Hematopoietic multipotent progenitor cell (in vitro differentiated cells): ENCODE data around the gene ANKRD50. TPM values are rescaled to one million over a fixed set of nuclear protein-coding genes. Genes with fewer than 3 reads are reported as not detected.

Experiments used
- DNase-seq, 3 donors: peaks; one replicate each; pipeline ENCODE4 v3.0.0-alpha.2; 2011 to 2015; ENCODE audit warnings: low read depth in 2 of 3, low spot score in 2 of 3
- total RNA-seq: library from RNA; depleted of rRNA; stranded (reverse); fragments of >200 nt; gene quantifications from one replicate; pipeline ENCODE4 v1.2.3, GENCODE V29; 2012

ANKRD50 gene
- total RNA-seq, 1 donor: 14.3 TPM

GRCh38 chr4:124710015-124710741 is 2.4 kb downstream of the ANKRD50 start:
- DNase-seq: peak in 2 of 3 donors; percentile 8 to 10

GRCh38 chr4:124708517-124709300 is 3.8 kb downstream of the ANKRD50 start:
- DNase-seq: no peak

GRCh38 chr4:124705393-124705792 is 7.1 kb downstream of the ANKRD50 start:
- DNase-seq: no peak

- DNase-seq: no peak
Observed at GRCh38 chr4:124703154-124703553, 9.4 kb downstream of the ANKRD50 start.

- no peak for DNase-seq
Observed at GRCh38 chr4:124697441-124697840, 15.1 kb downstream of the ANKRD50 start.

- DNase-seq: peak in 1 of 3 donors; percentile 9
Observed at GRCh38 chr4:124696182-124696581, 16.4 kb downstream of the ANKRD50 start.

- no peak for DNase-seq
Observed at GRCh38 chr4:124694946-124695598, 17.5 kb downstream of the ANKRD50 start.

- DNase-seq: no peak
Observed at GRCh38 chr4:124694306-124694705, 18.2 kb downstream of the ANKRD50 start.

GRCh38 chr4:124691801-124692200 is 20.7 kb downstream of the ANKRD50 start:
- no peak for DNase-seq

GRCh38 chr4:124686279-124686678 is 26.3 kb downstream of the ANKRD50 start:
- DNase-seq: no peak

- DNase-seq: no peak
Observed at GRCh38 chr4:124685851-124686250, 26.7 kb downstream of the ANKRD50 start.

GRCh38 chr4:124684301-124684700 is 28.2 kb downstream of the ANKRD50 start:
- no peak for DNase-seq

- DNase-seq: no peak
Observed at GRCh38 chr4:124682384-124682783, 30.1 kb downstream of the ANKRD50 start.

- no peak for DNase-seq
Observed at GRCh38 chr4:124666496-124666895, 46.0 kb downstream of the ANKRD50 start.

GRCh38 chr4:124658795-124659194 is 53.7 kb downstream of the ANKRD50 start:
- DNase-seq: no peak

- no peak for DNase-seq
Observed at GRCh38 chr4:124650614-124651013, 61.9 kb downstream of the ANKRD50 start.

GRCh38 chr4:124647599-124647998 is 64.9 kb downstream of the ANKRD50 start:
- no peak for DNase-seq

- DNase-seq: no peak
Observed at GRCh38 chr4:124644621-124645020, 67.9 kb downstream of the ANKRD50 start.

GRCh38 chr4:124642846-124643245 is 69.7 kb downstream of the ANKRD50 start:
- DNase-seq: no peak

- DNase-seq: peak in 2 of 3 donors; percentile 61 to 83
Observed at GRCh38 chr4:124641715-124642381, 70.7 kb downstream of the ANKRD50 start.
